HEK293T (cell line): ENCODE measurements around the gene CDH2.

ENCODE experiments used
- FOXA1 ChIP-seq: fragments of 450-650 bp; IDR thresholded peaks from 2 replicates; pipeline ENCODE4 v1.6.1; 2016; ENCODE audit warnings: mild to moderate bottlenecking
- FOXK2 ChIP-seq: fragments of 450-650 bp; IDR thresholded peaks from 2 replicates; pipeline ENCODE4 v1.6.1; 2016; ENCODE audit warnings: mild to moderate bottlenecking
- L3MBTL2 ChIP-seq: fragments of 450-650 bp; conservative IDR thresholded peaks from 2 replicates; pipeline ENCODE4 v1.6.1; 2016; ENCODE audit warnings: mild to moderate bottlenecking
- SP1 ChIP-seq: fragments of 450-650 bp; IDR thresholded peaks from 2 replicates; pipeline ENCODE4 v1.6.1; 2017
- SUZ12 ChIP-seq: fragments of 450-650 bp; IDR thresholded peaks from 2 replicates; pipeline ENCODE4 v1.6.1; 2016; ENCODE audit warnings: mild to moderate bottlenecking

DNA sequence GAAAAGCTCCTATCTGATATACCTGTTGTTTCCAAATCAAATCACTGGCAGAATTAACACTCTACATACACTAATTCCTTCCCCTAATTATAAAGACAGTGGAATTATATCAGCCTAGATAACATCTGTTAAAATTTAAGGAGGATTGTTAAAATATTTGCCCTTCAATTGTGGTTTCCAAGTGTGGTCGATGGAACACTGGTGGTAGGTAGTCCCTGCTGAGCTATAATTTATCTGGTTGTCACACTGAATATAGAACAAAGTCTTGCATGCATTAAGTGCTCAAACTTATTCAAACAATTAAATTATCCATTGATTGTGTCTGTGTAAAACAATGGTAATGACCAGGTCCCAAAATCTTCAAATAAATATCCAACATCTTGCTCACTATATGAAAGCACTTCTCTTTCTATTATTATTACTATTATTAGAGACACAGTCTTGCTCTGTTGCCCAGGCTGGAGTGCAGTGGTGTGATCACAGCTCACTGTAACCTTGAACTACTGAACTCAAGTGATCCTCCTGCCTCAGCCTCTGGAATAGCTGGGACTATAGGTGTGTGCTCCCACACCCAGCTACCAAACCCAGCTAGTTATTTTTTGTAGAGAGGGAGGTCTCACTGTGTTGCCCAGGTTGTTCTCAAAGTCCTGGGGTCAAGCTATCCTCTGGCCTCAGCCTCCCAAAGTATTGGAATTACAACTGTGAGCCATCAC lies 12.0 kb downstream of the CDH2 start:
- TF ChIP-seq FOXA1 (no peak), SUZ12 (no peak), FOXK2 (no peak), SP1 (no peak), L3MBTL2 (no peak)
